ENCODE results near the gene GFOD2. TPM values are rescaled to one million over a fixed set of nuclear protein-coding genes. Genes with fewer than 3 reads are reported as not detected.

The GFOD2 gene
- total and polyA plus RNA-seq, 8 donors = 6.4 to 17.2 (median 9.6) TPM

DNA sequence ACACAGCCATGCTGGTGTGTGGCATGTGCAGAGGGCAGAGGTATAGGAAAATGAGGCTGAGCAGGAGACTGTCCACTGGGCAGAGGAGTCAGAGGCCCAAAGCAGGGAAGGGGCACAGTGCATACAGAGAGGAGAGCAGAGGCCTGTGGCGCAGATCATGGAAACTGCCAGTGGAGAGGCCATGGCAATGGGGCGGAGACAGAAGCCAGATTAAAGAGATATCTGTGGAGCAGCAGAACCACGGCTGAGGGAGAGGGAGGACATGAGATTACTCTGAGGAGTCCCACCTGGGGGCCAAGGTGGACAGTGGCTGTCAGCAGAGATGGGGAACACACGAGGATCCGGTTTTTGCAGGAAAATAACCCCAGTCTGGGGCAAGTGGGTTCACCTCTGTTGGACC lies 44.0 kb upstream of the GFOD2 start:
- no peak for ATAC-seq

DNA sequence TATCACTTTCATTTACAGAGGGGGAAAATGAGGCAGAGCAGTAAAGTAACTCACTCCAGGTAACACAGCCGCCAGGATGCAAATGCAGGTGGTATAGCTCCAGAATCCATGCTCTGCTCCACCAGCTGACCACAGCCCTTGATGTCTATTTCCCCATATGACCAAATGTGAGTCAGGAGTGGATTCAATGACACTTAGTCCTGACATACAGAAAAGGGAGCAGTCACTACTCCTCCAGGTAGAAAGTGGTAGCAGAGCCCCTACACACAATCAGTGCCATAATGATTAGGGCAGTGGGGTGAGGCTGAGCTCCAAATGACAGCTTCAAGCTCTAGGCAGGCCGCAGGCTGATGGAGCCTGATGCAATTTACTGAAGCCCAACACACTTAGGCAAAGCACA lies 43.3 kb upstream of the GFOD2 start:
- WGBS, 2 donors = 92 to 94% methylated on average over 2 of the region's 2 CpGs
- ATAC-seq = no peak
- Histone ChIP-seq H3K9me3 (no peaks in the 10 kb centered on the region), H3K4me1 (no peaks in the 10 kb centered on the region), H3K27ac (no peak overlapping the region), H3K36me3 (no peaks in the 10 kb centered on the region), H3K27me3 (no peaks in the 10 kb centered on the region), H3K4me3 (no peak overlapping the region)
- intact Hi-C loops (cut with DNase I) = no loop called here
- DNase-seq = no peak
- no peak for FAIRE-seq
- TF ChIP-seq, protein P1, sequence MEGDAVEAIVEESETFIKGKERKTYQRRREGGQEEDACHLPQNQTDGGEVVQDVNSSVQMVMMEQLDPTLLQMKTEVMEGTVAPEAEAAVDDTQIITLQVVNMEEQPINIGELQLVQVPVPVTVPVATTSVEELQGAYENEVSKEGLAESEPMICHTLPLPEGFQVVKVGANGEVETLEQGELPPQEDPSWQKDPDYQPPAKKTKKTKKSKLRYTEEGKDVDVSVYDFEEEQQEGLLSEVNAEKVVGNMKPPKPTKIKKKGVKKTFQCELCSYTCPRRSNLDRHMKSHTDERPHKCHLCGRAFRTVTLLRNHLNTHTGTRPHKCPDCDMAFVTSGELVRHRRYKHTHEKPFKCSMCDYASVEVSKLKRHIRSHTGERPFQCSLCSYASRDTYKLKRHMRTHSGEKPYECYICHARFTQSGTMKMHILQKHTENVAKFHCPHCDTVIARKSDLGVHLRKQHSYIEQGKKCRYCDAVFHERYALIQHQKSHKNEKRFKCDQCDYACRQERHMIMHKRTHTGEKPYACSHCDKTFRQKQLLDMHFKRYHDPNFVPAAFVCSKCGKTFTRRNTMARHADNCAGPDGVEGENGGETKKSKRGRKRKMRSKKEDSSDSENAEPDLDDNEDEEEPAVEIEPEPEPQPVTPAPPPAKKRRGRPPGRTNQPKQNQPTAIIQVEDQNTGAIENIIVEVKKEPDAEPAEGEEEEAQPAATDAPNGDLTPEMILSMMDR (IDR thresholded peaks at IDR 0.05) = no peak

More for the DNA sequence above, 44.0 kb upstream of the GFOD2 start:
- no peaks in the 10 kb centered on the region for H3K9me3 ChIP-seq
- DNase-seq (no peak), FAIRE-seq (no peak)
- no peak overlapping the region for H3K27ac ChIP-seq
- no peaks in the 10 kb centered on the region for H3K36me3 ChIP-seq
- H3K4me1 ChIP-seq = no peaks in the 10 kb centered on the region
- intact Hi-C loops (cut with DNase I) = no loop called here
- H3K4me3 ChIP-seq = no peak overlapping the region
- whole genome bisulfite sequencing, 2 donors = 92% methylated on average over 5 of the region's 5 CpGs
- no peaks in the 10 kb centered on the region for H3K27me3 ChIP-seq
- TF ChIP-seq, protein P1 (IDR thresholded peaks at IDR 0.05) = no peak

DNA sequence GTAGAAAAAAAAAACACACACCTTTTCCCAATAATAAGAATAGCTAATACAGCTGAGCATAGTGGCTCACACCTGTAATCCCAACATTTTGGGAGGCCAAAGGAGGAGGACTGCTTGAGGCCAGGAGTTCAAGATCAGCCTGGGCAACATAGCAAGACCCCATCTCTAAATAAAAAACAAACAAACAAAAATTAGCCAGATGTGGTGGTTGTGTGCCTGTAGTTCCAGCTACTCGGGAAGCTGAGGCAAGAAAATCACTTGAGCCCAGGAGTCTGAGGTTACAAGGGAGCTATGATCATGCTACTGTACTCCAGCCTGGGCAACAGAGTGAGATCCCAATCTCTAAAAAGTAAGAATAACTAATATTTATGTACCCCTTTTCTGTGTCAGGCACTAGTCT lies 42.8 kb upstream of the GFOD2 start:
- DNase-seq (no peak), FAIRE-seq (no peak), ATAC-seq (no peak)
- Histone ChIP-seq H3K27ac (no peak overlapping the region), H3K9me3 (no peaks in the 10 kb centered on the region), H3K27me3 (no peaks in the 10 kb centered on the region), H3K4me3 (no peak overlapping the region), H3K36me3 (no peaks in the 10 kb centered on the region), H3K4me1 (no peaks in the 10 kb centered on the region)
- intact Hi-C loops (cut with DNase I) = no loop called here
- TF ChIP-seq, protein P1 (IDR thresholded peaks at IDR 0.05) = no peak
- WGBS, 2 donors = 90 to 92% methylated on average over 1 of the region's 1 CpG

DNA sequence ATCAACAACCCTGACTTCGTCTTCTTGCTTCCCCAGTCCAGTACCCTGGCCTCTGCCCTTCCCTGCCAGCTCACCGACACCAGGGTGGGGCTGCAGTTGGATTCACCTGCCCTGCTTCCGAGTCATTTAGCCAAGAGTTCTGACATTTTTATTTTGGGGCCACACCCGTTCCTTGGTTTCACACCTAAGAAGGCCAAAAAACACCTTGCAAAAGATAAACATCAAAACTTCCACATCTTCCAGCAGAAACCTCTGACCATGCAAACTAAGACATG lies 41.8 kb upstream of the GFOD2 start:
- Histone ChIP-seq H3K36me3 (no peaks in the 10 kb centered on the region), H3K27me3 (no peaks in the 10 kb centered on the region), H3K4me3 (no peak overlapping the region), H3K4me1 (no peaks in the 10 kb centered on the region), H3K27ac (no peak overlapping the region), H3K9me3 (no peaks in the 10 kb centered on the region)
- TF ChIP-seq, protein P1 (IDR thresholded peaks at IDR 0.05) = no peak
- 90 to 94% methylated on average over 4 of the region's 4 CpGs for WGBS, 2 donors
- DNase-seq = no peak
- no peak for FAIRE-seq
- intact Hi-C loops (cut with DNase I) = no loop called here
- ATAC-seq = no peak

DNA sequence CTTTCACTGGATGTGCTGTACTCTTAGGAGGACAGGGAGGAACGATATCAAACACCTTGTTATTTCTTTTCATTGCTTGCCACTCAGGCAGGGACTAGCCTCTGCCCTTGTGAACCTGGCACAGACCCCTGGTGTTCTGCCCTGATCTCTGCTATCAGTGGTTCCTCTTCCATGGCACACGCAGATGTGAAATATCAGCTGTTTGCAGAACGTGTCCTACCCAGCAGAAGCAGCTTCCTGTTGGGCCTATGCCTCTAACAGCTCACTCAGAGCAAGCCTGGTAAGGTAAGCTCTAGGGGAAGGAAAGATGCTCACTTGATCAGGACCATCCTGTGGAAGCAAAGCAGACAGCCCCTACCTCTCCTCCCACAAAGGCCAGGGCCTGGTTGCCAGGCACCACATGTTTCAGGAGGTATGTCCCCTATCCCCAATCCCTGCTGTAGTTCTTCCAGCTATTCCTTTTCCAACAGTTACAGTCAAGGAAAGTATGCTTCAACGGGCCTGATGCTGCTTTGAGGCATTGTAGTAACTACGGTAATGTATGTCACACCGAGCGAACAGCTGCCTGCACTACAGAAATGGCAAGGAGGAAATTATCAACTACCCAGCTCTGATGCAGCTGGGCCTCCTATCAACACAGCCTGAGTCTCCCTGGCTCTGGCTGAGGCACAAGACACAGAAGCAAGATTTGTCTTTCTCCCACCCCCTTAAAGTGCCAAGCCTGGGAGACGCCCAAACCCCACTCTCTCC lies 41.3 kb upstream of the GFOD2 start:
- no peaks in the 10 kb centered on the region for H3K36me3 ChIP-seq
- no peak overlapping the region for H3K4me3 ChIP-seq
- H3K27ac ChIP-seq = no peak overlapping the region
- WGBS, 2 donors = 69 to 73% methylated on average over 8 of the region's 8 CpGs
- H3K9me3 ChIP-seq = no peaks in the 10 kb centered on the region
- peak in 2 of 4 donors; percentile 27 to 41 for ATAC-seq
- H3K4me1 ChIP-seq = no peaks in the 10 kb centered on the region
- intact Hi-C loops (cut with DNase I) = no loop called here
- no peak for FAIRE-seq
- DNase-seq = no peak
- TF ChIP-seq, protein P1 (IDR thresholded peaks at IDR 0.05) = no peak
- no peaks in the 10 kb centered on the region for H3K27me3 ChIP-seq

All from pancreas (tissue), 10 donors.